CD4-positive, alpha-beta T cell (primary cell): ENCODE data around the gene SCLY. TPM values are rescaled to one million over a fixed set of nuclear protein-coding genes. Genes with fewer than 3 reads are reported as not detected.

Experiments used
- ATAC-seq: fragments of 200-7000 bp; cut with Tn5 transposase; one replicate; pipeline ENCODE4 v1.10.0; 2022; ENCODE audit warnings: mild to moderate bottlenecking; ENCODE audit not compliant: poor library complexity
- CTCF ChIA-PET: fragments of 350-600 bp; sonication (Branson Sonifier 250); formaldehyde crosslinking; loops from one replicate; lab custom pipeline; 2021; ENCODE audit warnings: antibody characterized with exemption, inconsistent platforms; lab: Charles Lee
- POLR2A ChIA-PET: fragments of 350-600 bp; sonication (Branson Sonifier 250); formaldehyde crosslinking; loops from one replicate; lab custom pipeline; 2021; ENCODE audit warnings: antibody characterized with exemption, inconsistent platforms; lab: Charles Lee
- DNase-seq, 14 experiments: peaks; one replicate each; pipeline ENCODE4 v3.0.0-alpha.2; 2013 to 2020; ENCODE audit warnings: mixed read lengths in 2 of 14
- H3K27ac ChIP-seq, 2 donors: one replicate each; pipeline versions ENCODE4 v1.5.1 to v1.7.0; 2013; ENCODE audit warnings: low read length in 2 of 2, low read depth in 1 of 2, mild to moderate bottlenecking in 1 of 2
- H3K27me3 ChIP-seq, 2 experiments: 1 replicate in 1 of 2; 2 replicates in 1 of 2; pipeline versions ENCODE4 v1.6.1 to v1.7.0; 2013; ENCODE audit warnings: low read length in 2 of 2, control low read depth in 1 of 2, mild to moderate bottlenecking in 1 of 2, moderate library complexity in 1 of 2; ENCODE audit not compliant: insufficient read depth in 2 of 2, control insufficient read depth in 1 of 2
- H3K36me3 ChIP-seq: one replicate; pipeline ENCODE4 v1.6.1; 2013; ENCODE audit warnings: low read length, control low read depth; ENCODE audit not compliant: insufficient read depth
- H3K4me1 ChIP-seq: one replicate; pipeline ENCODE4 v1.6.1; 2013; ENCODE audit warnings: low read length, control low read depth; ENCODE audit not compliant: insufficient read depth
- H3K4me3 ChIP-seq: one replicate; pipeline ENCODE4 v1.5.1; 2013; ENCODE audit warnings: mild to moderate bottlenecking, low read length, moderate library complexity
- H3K9me3 ChIP-seq, 2 experiments: 1 replicate in 1 of 2; 2 replicates in 1 of 2; pipeline versions ENCODE4 v1.6.1 to v1.7.0; 2013; ENCODE audit warnings: low read length in 2 of 2, mild to moderate bottlenecking in 2 of 2, control low read depth in 1 of 2, moderate library complexity in 1 of 2; ENCODE audit not compliant: control insufficient read depth in 1 of 2, insufficient read depth in 1 of 2
- H3K27ac Mint-ChIP-seq: one replicate; pipeline ENCODE4 v1.8.0; 2020; ENCODE audit warnings: mixed read lengths
- H3K27me3 Mint-ChIP-seq: one replicate; pipeline ENCODE4 v1.8.0; 2021; ENCODE audit warnings: mixed read lengths
- H3K36me3 Mint-ChIP-seq: one replicate; pipeline ENCODE4 v1.8.0; 2021; ENCODE audit warnings: low read depth, mixed read lengths
- H3K4me1 Mint-ChIP-seq: one replicate; pipeline ENCODE4 v1.8.0; 2021; ENCODE audit warnings: low read depth, mixed read lengths
- H3K4me3 Mint-ChIP-seq: one replicate; pipeline ENCODE4 v1.8.0; 2020; ENCODE audit warnings: mild to moderate bottlenecking, mixed read lengths
- H3K9me3 Mint-ChIP-seq: one replicate; pipeline ENCODE4 v1.8.0; 2020; ENCODE audit warnings: mixed read lengths
- intact Hi-C, 2 experiments: fragments of 100-400 bp; cut with DNase I in 1 of 2; cut with micrococcal nuclease in 1 of 2; formaldehyde crosslinking; loops; one replicate each; pipeline versions ENCODE4 v1.15.1 to v1.9.0; 2023 to 2025; cut with DNase I, micrococcal nuclease
- polyA plus RNA-seq, 2 donors: library from polyadenylated mRNA; unstranded; fragments of 120-200 nt; gene quantifications; one replicate each; pipeline ENCODE4 v1.2.1, GENCODE V29; 2013
- total RNA-seq, 174 experiments: library from RNA in 2 of 174; stranded (reverse) in 2 of 174; gene quantifications; one replicate each; pipeline ENCODE4 v1.2.3 and lab custom pipeline; 2021 to 2026
- TF ChIP-seq, protein P1 (sequence below): fragments of 200-600 bp; IDR thresholded peaks from one replicate; pipeline ENCODE4 v1.8.0; 2022; ENCODE audit warnings: antibody characterized with exemption, mild to moderate bottlenecking

The SCLY gene, protein sequence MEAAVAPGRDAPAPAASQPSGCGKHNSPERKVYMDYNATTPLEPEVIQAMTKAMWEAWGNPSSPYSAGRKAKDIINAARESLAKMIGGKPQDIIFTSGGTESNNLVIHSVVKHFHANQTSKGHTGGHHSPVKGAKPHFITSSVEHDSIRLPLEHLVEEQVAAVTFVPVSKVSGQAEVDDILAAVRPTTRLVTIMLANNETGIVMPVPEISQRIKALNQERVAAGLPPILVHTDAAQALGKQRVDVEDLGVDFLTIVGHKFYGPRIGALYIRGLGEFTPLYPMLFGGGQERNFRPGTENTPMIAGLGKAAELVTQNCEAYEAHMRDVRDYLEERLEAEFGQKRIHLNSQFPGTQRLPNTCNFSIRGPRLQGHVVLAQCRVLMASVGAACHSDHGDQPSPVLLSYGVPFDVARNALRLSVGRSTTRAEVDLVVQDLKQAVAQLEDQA
- 1 to 10 TPM; 8.9 to 9.6 TPM for total RNA-seq
- 13.5 TPM for polyA plus RNA-seq (2013, experiment 1 of 2)
- polyA plus RNA-seq (2013, experiment 2 of 2) = 15.0 TPM
- 0.90 to 17.4 (median 6.2) reads per million in 172 experiments for total RNA-seq (lab: John Stamatoyannopoulos, UW)

DNA sequence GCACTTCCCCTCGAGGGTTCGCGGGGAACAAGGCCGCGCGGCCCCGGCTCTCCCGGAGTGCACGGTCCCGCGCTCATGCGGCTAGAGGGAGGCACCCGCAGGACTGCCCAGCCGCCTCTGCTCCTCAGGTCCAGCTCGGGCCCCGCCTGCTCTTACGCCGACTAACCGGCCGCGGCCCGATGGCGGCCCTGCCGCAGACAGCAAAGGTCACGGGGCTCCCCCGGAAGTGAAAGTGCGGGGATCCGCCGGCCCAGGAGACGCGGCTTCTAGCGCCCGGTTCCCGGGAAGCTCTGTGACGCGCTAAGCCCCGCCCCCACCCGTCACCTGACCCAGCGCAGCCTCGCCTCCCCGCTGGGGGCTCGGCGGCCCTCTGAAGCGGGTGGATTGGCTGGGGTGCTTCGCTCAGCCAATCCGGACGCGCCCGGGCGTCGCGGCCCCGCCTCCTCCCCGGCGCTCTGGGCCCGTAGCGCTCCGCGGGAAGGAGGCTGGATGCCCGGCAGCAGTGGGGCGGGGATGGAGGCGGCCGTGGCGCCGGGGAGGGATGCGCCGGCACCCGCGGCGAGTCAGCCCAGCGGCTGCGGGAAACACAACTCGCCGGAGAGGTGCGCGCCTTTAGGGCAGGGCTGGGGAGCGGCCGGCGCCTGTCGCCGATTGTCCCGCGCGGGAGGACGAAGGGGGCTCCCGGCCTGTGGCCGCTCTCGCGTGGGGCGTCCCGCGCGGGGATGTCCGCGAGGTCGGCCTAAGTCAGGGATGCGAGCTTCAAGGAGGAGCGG, at the start of gene SCLY:
Gene SCLY, plus strand, starts transcription at position 460 of the 773 bp plus-strand sequence. Its CDS starts 54 bp downstream, at position 514.
- Histone ChIP-seq H3K27ac (peak within 1 kb of the TSS; percentile 77 to 81), H3K4me1 (peaks cover 21% of the 10 kb centered on the region), H3K36me3 (peaks cover 7% of the 10 kb centered on the region), H3K4me3 (peak within 1 kb of the TSS; percentile 93), H3K9me3 (no peaks in the 10 kb centered on the region), H3K27me3 (no peaks in the 10 kb centered on the region)
- TF ChIP-seq, protein P1, sequence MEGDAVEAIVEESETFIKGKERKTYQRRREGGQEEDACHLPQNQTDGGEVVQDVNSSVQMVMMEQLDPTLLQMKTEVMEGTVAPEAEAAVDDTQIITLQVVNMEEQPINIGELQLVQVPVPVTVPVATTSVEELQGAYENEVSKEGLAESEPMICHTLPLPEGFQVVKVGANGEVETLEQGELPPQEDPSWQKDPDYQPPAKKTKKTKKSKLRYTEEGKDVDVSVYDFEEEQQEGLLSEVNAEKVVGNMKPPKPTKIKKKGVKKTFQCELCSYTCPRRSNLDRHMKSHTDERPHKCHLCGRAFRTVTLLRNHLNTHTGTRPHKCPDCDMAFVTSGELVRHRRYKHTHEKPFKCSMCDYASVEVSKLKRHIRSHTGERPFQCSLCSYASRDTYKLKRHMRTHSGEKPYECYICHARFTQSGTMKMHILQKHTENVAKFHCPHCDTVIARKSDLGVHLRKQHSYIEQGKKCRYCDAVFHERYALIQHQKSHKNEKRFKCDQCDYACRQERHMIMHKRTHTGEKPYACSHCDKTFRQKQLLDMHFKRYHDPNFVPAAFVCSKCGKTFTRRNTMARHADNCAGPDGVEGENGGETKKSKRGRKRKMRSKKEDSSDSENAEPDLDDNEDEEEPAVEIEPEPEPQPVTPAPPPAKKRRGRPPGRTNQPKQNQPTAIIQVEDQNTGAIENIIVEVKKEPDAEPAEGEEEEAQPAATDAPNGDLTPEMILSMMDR = no peak
- Mint-ChIP-seq H3K9me3 (no peaks in the 10 kb centered on the region), H3K4me1 (peaks cover 35% of the 10 kb centered on the region), H3K27me3 (peaks cover 17% of the 10 kb centered on the region), H3K36me3 (peaks cover 13% of the 10 kb centered on the region), H3K27ac (peak within 1 kb of the TSS; percentile 67), H3K4me3 (peak within 1 kb of the TSS; percentile 85)
- peak; percentile 97 for ATAC-seq
- DNase-seq = peak; percentile 92 to 99 (median 96)
- POLR2A ChIA-PET = interaction anchor here (0.6 to 1.8 kb wide), 9 partner anchors 14 to 368 kb away, joined by 3 to 10 read pairs (median 3); partner anchors contain the start of genes ILKAP and PER2
- intact Hi-C loops = loop anchor here in 1 of 2 experiments (1.0 to 10.0 kb wide), 5 partner anchors 93 to 366 kb away; partner anchors contain the start of genes ILKAP, PER2 and UBE2F
- CTCF ChIA-PET = interaction anchor here (0.5 kb wide), 1 partner anchor 109 kb away, joined by 3 read pairs; no protein-coding TSS in a partner anchor

- intact Hi-C loops = no loop called here
- DNase-seq (no peak), ATAC-seq (no peak)
- H3K27ac ChIP-seq = no peak overlapping the region
- ChIA-PET CTCF (no interaction called here), POLR2A (no interaction called here)
- H3K4me3 ChIP-seq = no peak overlapping the region
- H3K9me3 ChIP-seq = no peaks in the 10 kb centered on the region
- Mint-ChIP-seq H3K27me3 (no peaks in the 10 kb centered on the region), H3K27ac (no peak overlapping the region), H3K4me3 (no peak overlapping the region), H3K36me3 (peaks cover 55% of the 10 kb centered on the region), H3K4me1 (peaks cover 25% of the 10 kb centered on the region), H3K9me3 (no peaks in the 10 kb centered on the region)
- TF ChIP-seq, protein P1 = no peak
- no peaks in the 10 kb centered on the region for H3K27me3 ChIP-seq
- H3K4me1 ChIP-seq = peaks cover 6% of the 10 kb centered on the region
- peaks cover 31% of the 10 kb centered on the region for H3K36me3 ChIP-seq
Observed at GRCh38 chr2:238013806-238014205, 47.0 kb upstream of the SCLY start.

DNA sequence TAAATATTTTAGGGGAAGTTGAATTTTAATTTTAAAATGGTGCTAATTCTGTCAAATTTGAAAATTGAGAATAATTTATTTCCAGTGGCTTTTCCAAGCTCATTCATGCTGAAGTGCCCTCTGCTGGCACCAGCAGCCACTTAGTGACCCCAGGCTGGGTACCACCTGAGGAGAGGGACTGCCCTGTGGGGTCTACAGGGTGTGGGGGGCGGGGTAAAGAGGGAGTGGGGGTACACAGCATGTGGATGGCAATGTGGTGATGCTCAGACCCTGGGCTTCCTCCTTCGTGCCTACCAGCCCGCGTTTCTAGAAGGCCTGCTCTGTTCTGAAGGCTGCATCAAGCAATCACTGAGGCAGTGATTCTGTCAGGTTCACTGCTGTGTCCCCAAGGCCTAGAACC, 45.1 kb upstream of the SCLY start:
- no peak overlapping the region for H3K4me3 Mint-ChIP-seq
- peaks cover 9% of the 10 kb centered on the region for H3K4me1 Mint-ChIP-seq
- H3K27me3 Mint-ChIP-seq = no peaks in the 10 kb centered on the region
- H3K36me3 Mint-ChIP-seq = peaks cover 63% of the 10 kb centered on the region
- no peaks in the 10 kb centered on the region for H3K9me3 ChIP-seq
- DNase-seq (peak in 2 of 14 experiments; percentile 4 to 27), ATAC-seq (no peak)
- H3K36me3 ChIP-seq = peaks cover 47% of the 10 kb centered on the region
- intact Hi-C loops = loop anchor here in 1 of 2 experiments (5.0 kb wide), 1 partner anchor 93 kb away; no protein-coding TSS in a partner anchor
- H3K4me3 ChIP-seq = no peak overlapping the region
- H3K27ac Mint-ChIP-seq = no peak overlapping the region
- POLR2A ChIA-PET = no interaction called here
- CTCF ChIA-PET = interaction anchor here (1.1 to 1.2 kb wide), 2 partner anchors 18 to 47 kb away, joined by 4 read pairs; no protein-coding TSS in a partner anchor
- TF ChIP-seq, protein P1 = no peak
- no peaks in the 10 kb centered on the region for H3K27me3 ChIP-seq
- peaks cover 3% of the 10 kb centered on the region for H3K4me1 ChIP-seq
- H3K27ac ChIP-seq = no peak overlapping the region
- H3K9me3 Mint-ChIP-seq = no peaks in the 10 kb centered on the region
